SK-N-SH (cell line): ENCODE results near the gene CALCR.

Source experiments
- EZH2phosphoT487 ChIP-seq: fragments of 200-600 bp; sonication (generic); IDR thresholded peaks from 2 replicates; pipeline ENCODE4 v1.6.1; 2017; ENCODE audit warnings: low read depth, mixed run types, mild to moderate bottlenecking, antibody characterized with exemption, moderate library complexity, borderline replicate concordance
- NFIC ChIP-seq: IDR thresholded peaks from 2 replicates; pipeline ENCODE4 v1.4.0; 2012; ENCODE audit warnings: borderline replicate concordance
- POLR2AphosphoS5 ChIP-seq: IDR thresholded peaks from 2 replicates; pipeline ENCODE4 v1.6.1; 2012; ENCODE audit warnings: low read depth, low read length
- RAD21 ChIP-seq: IDR thresholded peaks from 2 replicates; pipeline ENCODE4 v1.6.1; 2012; ENCODE audit warnings: mild to moderate bottlenecking, low read length
- TAF1 ChIP-seq: IDR thresholded peaks from 2 replicates; pipeline ENCODE4 v1.6.1; 2012; ENCODE audit warnings: low read depth, mild to moderate bottlenecking, low read length, moderate library complexity, borderline replicate concordance
- TCF12 ChIP-seq: IDR thresholded peaks from 2 replicates; pipeline ENCODE4 v1.4.0; 2012
- TEAD4 ChIP-seq: IDR thresholded peaks from 2 replicates; pipeline ENCODE4 v1.4.0; 2012; ENCODE audit warnings: mild to moderate bottlenecking, borderline replicate concordance; ENCODE audit not compliant: insufficient read depth
- TF ChIP-seq, protein P1 (sequence below): fragments of 200-600 bp; sonication (generic); IDR thresholded peaks from 2 replicates; pipeline ENCODE4 v1.6.1; 2017; ENCODE audit warnings: antibody characterized with exemption, mild to moderate bottlenecking, moderate library complexity
- TF ChIP-seq, protein P2 (sequence below): IDR thresholded peaks from 2 replicates; pipeline ENCODE4 v1.6.1; 2012; ENCODE audit warnings: mild to moderate bottlenecking, low read depth, low read length, moderate library complexity

DNA sequence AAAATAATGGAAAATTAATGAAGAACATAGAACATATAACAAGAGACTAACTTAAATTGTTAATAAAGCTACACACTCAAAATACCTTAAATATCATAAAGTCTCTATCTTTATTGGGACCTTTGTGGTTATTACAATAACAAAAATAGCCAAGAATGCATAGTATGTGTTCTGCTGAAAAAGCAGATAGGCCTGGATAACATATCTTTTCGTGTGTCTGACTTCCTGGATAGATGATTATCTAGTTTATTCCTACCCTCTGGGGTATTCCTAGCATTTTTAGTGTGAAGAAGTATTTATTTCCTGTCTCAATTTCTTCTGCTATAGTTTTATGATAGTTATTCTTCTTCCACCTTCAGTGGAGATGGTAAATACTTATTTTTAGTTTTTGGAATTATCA is 36.5 kb downstream of the CALCR start:
- TF ChIP-seq, protein P1, sequence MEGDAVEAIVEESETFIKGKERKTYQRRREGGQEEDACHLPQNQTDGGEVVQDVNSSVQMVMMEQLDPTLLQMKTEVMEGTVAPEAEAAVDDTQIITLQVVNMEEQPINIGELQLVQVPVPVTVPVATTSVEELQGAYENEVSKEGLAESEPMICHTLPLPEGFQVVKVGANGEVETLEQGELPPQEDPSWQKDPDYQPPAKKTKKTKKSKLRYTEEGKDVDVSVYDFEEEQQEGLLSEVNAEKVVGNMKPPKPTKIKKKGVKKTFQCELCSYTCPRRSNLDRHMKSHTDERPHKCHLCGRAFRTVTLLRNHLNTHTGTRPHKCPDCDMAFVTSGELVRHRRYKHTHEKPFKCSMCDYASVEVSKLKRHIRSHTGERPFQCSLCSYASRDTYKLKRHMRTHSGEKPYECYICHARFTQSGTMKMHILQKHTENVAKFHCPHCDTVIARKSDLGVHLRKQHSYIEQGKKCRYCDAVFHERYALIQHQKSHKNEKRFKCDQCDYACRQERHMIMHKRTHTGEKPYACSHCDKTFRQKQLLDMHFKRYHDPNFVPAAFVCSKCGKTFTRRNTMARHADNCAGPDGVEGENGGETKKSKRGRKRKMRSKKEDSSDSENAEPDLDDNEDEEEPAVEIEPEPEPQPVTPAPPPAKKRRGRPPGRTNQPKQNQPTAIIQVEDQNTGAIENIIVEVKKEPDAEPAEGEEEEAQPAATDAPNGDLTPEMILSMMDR, result no peak
- TF ChIP-seq TEAD4, result no peak
- TF ChIP-seq, protein P2, sequence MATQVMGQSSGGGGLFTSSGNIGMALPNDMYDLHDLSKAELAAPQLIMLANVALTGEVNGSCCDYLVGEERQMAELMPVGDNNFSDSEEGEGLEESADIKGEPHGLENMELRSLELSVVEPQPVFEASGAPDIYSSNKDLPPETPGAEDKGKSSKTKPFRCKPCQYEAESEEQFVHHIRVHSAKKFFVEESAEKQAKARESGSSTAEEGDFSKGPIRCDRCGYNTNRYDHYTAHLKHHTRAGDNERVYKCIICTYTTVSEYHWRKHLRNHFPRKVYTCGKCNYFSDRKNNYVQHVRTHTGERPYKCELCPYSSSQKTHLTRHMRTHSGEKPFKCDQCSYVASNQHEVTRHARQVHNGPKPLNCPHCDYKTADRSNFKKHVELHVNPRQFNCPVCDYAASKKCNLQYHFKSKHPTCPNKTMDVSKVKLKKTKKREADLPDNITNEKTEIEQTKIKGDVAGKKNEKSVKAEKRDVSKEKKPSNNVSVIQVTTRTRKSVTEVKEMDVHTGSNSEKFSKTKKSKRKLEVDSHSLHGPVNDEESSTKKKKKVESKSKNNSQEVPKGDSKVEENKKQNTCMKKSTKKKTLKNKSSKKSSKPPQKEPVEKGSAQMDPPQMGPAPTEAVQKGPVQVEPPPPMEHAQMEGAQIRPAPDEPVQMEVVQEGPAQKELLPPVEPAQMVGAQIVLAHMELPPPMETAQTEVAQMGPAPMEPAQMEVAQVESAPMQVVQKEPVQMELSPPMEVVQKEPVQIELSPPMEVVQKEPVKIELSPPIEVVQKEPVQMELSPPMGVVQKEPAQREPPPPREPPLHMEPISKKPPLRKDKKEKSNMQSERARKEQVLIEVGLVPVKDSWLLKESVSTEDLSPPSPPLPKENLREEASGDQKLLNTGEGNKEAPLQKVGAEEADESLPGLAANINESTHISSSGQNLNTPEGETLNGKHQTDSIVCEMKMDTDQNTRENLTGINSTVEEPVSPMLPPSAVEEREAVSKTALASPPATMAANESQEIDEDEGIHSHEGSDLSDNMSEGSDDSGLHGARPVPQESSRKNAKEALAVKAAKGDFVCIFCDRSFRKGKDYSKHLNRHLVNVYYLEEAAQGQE, result no peak
- TF ChIP-seq RAD21, result no peak
- no peak for TF ChIP-seq NFIC
- no peak for TF ChIP-seq TAF1
- no peak for TF ChIP-seq POLR2AphosphoS5
- no peak for TF ChIP-seq TCF12
- no peak for TF ChIP-seq EZH2phosphoT487
